Transverse colon (tissue), 4 donors: ENCODE measurements around the gene EVC. TPM values are rescaled to one million over a fixed set of nuclear protein-coding genes. Genes with fewer than 3 reads are reported as not detected.

Experiments
- DNase-seq: peaks from one replicate; pipeline ENCODE4 v3.0.0-alpha.2; 2019
- H3K27ac ChIP-seq, 4 donors: fragments of 200-600 bp; sonication (generic); 2 replicates each; pipeline ENCODE4 v1.5.1; 2016 to 2018; ENCODE audit warnings: inconsistent platforms in 4 of 4
- H3K27me3 ChIP-seq: fragments of 200-600 bp; sonication (generic); 2 replicates; pipeline ENCODE4 v1.5.1; 2017; ENCODE audit warnings: inconsistent platforms
- H3K36me3 ChIP-seq, 4 donors: fragments of 200-600 bp; sonication (generic); 2 replicates each; pipeline ENCODE4 v1.5.1; 2017 to 2019; ENCODE audit warnings: inconsistent platforms in 4 of 4
- H3K4me1 ChIP-seq, 4 donors: fragments of 200-600 bp; sonication (generic); 2 replicates each; pipeline ENCODE4 v1.5.1; 2017 to 2020; ENCODE audit warnings: inconsistent platforms in 4 of 4
- H3K4me3 ChIP-seq, 4 donors: fragments of 200-600 bp; sonication (generic); 1 replicate in 1 of 4; 2 replicates in 3 of 4; pipeline versions ENCODE4 v1.5.1 to v1.6.1; 2017 to 2019; ENCODE audit warnings: inconsistent platforms in 4 of 4
- H3K9me3 ChIP-seq, 2 donors: fragments of 200-600 bp; sonication (generic); 2 replicates each; pipeline ENCODE4 v1.5.1; 2017 to 2019; ENCODE audit warnings: inconsistent platforms in 2 of 2
- EP300 ChIP-seq: sonication (generic); formaldehyde crosslinking; IDR thresholded peaks from one replicate; pipeline ENCODE4 v1.6.1; 2017; ENCODE audit warnings: antibody characterized with exemption, low read depth
- POLR2A ChIP-seq: fragments of 450-650 bp; IDR thresholded peaks from one replicate; pipeline ENCODE4 v1.6.1; 2016; ENCODE audit warnings: antibody characterized with exemption, mild to moderate bottlenecking, moderate library complexity
- POLR2AphosphoS5 ChIP-seq, 3 donors: sonication (generic); formaldehyde crosslinking; IDR thresholded peaks; one replicate each; pipeline ENCODE4 v1.6.1; 2016; ENCODE audit warnings: antibody characterized with exemption in 3 of 3
- WGBS, 2 donors: methylation state at CpG; one replicate each; pipeline ENCODE4 v1.1.5; 2018; ENCODE audit warnings: low coverage in 1 of 2; 5-methylcytosine and 5-hydroxymethylcytosine counted together
- in situ Hi-C, 4 donors: fragments of 200-750 bp; cut with MboI; loops; one replicate each; pipeline versions ENCODE4 v1.15.0 to v1.15.1; 2017; ENCODE audit warnings: low sequenced_read_pairs in 3 of 4, low pct_ligation_motif_present in 1 of 4, low pct_unique_long_range_greater_than_20kb in 1 of 4
- intact Hi-C: fragments of 100-400 bp; cut with DNase I; formaldehyde crosslinking; loops from one replicate; pipeline ENCODE4 v1.15.1; 2023; ENCODE audit warnings: low total_unique reads
- total RNA-seq, 4 donors: library from RNA; depleted of rRNA; stranded (reverse); fragments of >200 nt; gene quantifications; one replicate each; pipeline ENCODE4 v1.1.0, GENCODE V29; 2016
- TF ChIP-seq, protein P1 (sequence below), 5 experiments: fragments of 200-600 bp in 3 of 5; fragments of 450-650 bp in 2 of 5; sonication (generic) in 3 of 5; IDR thresholded peaks; 1 replicate in 2 of 5; 2 replicates in 3 of 5; pipeline ENCODE4 v1.5.1; 2016 to 2017; ENCODE audit warnings: antibody characterized with exemption in 5 of 5, inconsistent platforms in 3 of 5, mild to moderate bottlenecking in 2 of 5, moderate library complexity in 1 of 5

Gene EVC
- total RNA-seq, 4 donors from 2014 or later, result 6.0 to 45.8 (median 12.0) TPM

DNA sequence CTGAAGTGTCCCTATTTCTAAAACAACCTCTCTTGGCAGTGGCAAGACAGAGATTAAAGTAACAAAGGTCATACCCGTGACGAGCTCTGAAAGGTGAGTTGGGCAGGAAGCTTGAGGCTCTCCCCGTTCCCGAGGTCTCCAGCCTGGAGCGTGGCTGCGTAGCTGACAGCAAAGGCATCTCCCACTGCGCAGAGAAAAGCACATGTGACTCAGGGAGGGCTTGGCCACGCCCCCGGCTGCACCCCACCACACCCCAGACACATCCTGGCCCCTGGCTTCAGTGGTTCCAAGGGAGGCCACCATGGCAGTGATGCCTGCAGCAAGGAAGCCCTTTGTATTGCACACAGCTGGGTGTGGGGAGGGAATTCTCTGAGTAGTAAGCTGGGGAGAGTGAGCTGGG is 25.7 kb upstream of the EVC start:
- no peak for DNase-seq

DNA sequence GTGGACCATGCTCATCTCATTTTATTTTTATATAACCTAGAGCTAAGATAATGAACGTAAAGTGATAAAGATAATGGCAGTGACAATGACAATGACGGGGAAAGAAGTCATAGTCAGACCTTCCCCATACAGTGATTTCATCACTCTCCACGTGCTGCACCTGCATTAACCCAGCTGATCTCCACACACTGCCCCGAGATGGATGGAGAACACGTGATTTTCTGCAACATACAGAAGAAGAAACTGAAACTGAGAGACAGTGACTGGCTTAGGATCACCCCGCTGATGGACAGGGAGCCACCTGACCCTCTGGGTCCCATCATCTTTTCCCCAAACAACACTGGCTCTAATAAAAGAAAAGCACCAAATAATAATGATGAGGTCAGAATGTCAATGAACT is 24.7 kb upstream of the EVC start:
- DNase-seq, result no peak
- intact Hi-C loops, result no loop called here
- no peak overlapping the region for H3K4me3 ChIP-seq
- H3K9me3 ChIP-seq, result no peaks in the 10 kb centered on the region
- H3K27me3 ChIP-seq, result no peaks in the 10 kb centered on the region
- H3K36me3 ChIP-seq, result no peaks in the 10 kb centered on the region
- in situ Hi-C loops, result no loop called here
- H3K27ac ChIP-seq, result no peak overlapping the region
- no peaks in the 10 kb centered on the region for H3K4me1 ChIP-seq
- WGBS, 2 donors, result 66 to 73% methylated on average over 5 to 6 of the region's 6 CpGs
- TF ChIP-seq, protein P1, sequence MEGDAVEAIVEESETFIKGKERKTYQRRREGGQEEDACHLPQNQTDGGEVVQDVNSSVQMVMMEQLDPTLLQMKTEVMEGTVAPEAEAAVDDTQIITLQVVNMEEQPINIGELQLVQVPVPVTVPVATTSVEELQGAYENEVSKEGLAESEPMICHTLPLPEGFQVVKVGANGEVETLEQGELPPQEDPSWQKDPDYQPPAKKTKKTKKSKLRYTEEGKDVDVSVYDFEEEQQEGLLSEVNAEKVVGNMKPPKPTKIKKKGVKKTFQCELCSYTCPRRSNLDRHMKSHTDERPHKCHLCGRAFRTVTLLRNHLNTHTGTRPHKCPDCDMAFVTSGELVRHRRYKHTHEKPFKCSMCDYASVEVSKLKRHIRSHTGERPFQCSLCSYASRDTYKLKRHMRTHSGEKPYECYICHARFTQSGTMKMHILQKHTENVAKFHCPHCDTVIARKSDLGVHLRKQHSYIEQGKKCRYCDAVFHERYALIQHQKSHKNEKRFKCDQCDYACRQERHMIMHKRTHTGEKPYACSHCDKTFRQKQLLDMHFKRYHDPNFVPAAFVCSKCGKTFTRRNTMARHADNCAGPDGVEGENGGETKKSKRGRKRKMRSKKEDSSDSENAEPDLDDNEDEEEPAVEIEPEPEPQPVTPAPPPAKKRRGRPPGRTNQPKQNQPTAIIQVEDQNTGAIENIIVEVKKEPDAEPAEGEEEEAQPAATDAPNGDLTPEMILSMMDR (IDR thresholded peaks at IDR 0.05), result no peak
- TF ChIP-seq POLR2AphosphoS5 (IDR thresholded peaks at IDR 0.05) (no peak), EP300 (no peak), POLR2A (no peak)

More for the DNA sequence above, 25.7 kb upstream of the EVC start:
- Histone ChIP-seq H3K36me3 (no peaks in the 10 kb centered on the region), H3K27ac (no peak overlapping the region), H3K4me1 (no peaks in the 10 kb centered on the region), H3K9me3 (no peaks in the 10 kb centered on the region), H3K4me3 (no peak overlapping the region), H3K27me3 (no peaks in the 10 kb centered on the region)
- in situ Hi-C loops, result no loop called here
- no peak for TF ChIP-seq POLR2AphosphoS5 (IDR thresholded peaks at IDR 0.05)
- no peak for TF ChIP-seq POLR2A
- no peak for TF ChIP-seq EP300
- TF ChIP-seq, protein P1 (IDR thresholded peaks at IDR 0.05), result no peak
- WGBS, 2 donors, result 88% methylated on average over 9 of the region's 9 CpGs; no CpG with 5 or more reads in 1 of the 2 donors
- intact Hi-C loops, result no loop called here

DNA sequence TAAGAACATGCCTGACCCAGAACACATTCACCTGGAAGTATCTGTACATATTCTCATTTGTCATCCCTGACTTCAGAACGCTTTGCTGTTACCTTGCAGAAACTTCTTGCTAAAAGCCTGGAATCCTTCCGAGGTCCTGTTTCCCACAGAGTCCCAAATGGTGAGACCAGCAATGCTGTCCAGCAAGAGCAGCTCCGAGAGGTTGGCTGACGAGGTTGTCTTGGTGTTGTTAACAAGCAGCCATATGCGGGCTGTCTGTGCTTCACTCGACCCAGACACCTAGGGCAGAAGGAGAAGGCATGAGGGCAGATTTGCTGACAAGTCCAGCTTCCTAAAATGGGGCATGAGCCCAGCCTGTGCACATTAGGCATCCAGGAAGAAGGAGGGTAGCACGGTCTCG is 21.9 kb upstream of the EVC start:
- in situ Hi-C loops (no loop called here), intact Hi-C loops (no loop called here)
- no peak for DNase-seq
- Histone ChIP-seq H3K27me3 (no peaks in the 10 kb centered on the region), H3K4me1 (no peaks in the 10 kb centered on the region), H3K27ac (no peak overlapping the region), H3K9me3 (no peaks in the 10 kb centered on the region), H3K4me3 (no peak overlapping the region), H3K36me3 (no peaks in the 10 kb centered on the region)
- 42 to 81% methylated on average over 4 to 8 of the region's 8 CpGs for WGBS, 2 donors
- TF ChIP-seq POLR2A (no peak), POLR2AphosphoS5 (IDR thresholded peaks at IDR 0.05) (no peak), EP300 (no peak)

DNA sequence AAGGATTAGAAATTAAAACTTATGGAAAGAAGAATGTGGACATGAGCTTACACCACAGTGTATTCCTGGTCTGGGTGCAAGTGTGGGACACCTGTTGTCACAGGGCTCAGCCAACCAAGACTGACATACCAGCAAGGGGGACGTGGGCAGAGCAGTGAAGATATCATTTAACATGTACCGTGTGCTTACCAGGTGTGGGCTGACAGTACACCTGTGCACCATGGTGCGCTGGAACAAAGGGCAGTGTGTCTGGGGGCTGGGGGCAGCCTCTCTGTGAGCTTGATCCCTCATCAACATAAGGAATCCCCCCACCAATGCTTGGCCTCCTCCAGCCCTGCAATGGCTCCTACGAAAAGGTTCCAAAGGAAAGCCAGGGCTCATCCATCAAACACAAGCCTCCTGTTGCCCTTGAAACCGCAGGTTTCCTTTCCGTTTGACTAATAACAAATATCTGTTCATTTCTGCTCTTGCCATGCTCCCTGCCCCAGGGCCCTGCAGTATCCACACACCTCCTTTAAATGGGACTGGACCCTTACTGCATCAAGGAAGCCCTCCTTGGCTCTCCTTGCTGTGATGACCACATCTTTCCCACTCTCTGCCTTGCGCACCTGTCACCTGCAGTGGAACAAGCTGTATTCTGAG is 19.4 kb upstream of the EVC start:
- intact Hi-C loops, result no loop called here
- TF ChIP-seq POLR2AphosphoS5 (IDR thresholded peaks at IDR 0.05), result no peak
- TF ChIP-seq POLR2A, result no peak

DNA sequence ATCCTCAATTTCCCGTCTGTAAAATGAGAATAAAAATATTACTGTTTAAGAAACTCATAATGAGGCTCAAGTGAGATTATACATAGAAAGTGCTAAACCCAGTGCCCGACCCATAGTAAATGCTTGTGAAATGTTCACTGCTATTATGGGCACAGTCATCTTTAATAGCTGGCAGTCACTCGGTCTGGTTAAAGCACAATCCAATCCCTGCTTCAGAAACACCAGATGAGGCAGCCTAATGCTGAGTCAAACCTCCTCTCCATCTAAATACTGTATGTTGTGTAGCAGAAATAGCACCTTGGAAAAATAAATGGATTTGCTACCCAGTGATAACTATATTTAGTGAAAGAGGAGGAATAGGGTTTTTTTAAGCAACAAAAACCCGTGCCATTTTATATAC is 17.1 kb upstream of the EVC start:
- no peaks in the 10 kb centered on the region for H3K27me3 ChIP-seq

More for the DNA sequence above, 19.4 kb upstream of the EVC start:
- H3K27me3 ChIP-seq, result no peaks in the 10 kb centered on the region
- H3K9me3 ChIP-seq, result no peaks in the 10 kb centered on the region
- no peaks in the 10 kb centered on the region for H3K36me3 ChIP-seq
- in situ Hi-C loops, result no loop called here
- H3K27ac ChIP-seq, result no peak overlapping the region
- 89% methylated on average over 3 to 7 of the region's 7 CpGs for WGBS, 2 donors
- no peaks in the 10 kb centered on the region for H3K4me1 ChIP-seq
- no peak overlapping the region for H3K4me3 ChIP-seq
- DNase-seq, result no peak

More for the DNA sequence above, 17.1 kb upstream of the EVC start:
- 33 to 72% methylated on average over 1 to 4 of the region's 4 CpGs for WGBS, 2 donors
- intact Hi-C loops (no loop called here), in situ Hi-C loops (no loop called here)
- no peak overlapping the region for H3K27ac ChIP-seq
- H3K4me3 ChIP-seq, result no peak overlapping the region
- no peaks in the 10 kb centered on the region for H3K9me3 ChIP-seq
- TF ChIP-seq, protein P1 (IDR thresholded peaks at IDR 0.05), result no peak
- no peak for TF ChIP-seq POLR2A
- no peaks in the 10 kb centered on the region for H3K36me3 ChIP-seq
- no peaks in the 10 kb centered on the region for H3K4me1 ChIP-seq
- no peak for DNase-seq
